OCI-LY3 (cell line): ENCODE results near the gene ORC4.

Source experiments
- H2AFZ ChIP-seq: fragments of 200-600, 300-600 bp; shearing (Covaris generic); 2 replicates; pipeline ENCODE4 v1.6.0; 2014; ENCODE audit warnings: antibody characterized with exemption, low read depth, low read length
- H3K27ac ChIP-seq: fragments of 200-600, 300-600 bp; sonication (generic); 2 replicates; pipeline ENCODE4 v1.5.1; 2014; ENCODE audit warnings: mild to moderate bottlenecking, low read length, moderate library complexity, mixed read lengths
- H3K27me3 ChIP-seq: fragments of 200-600, 300-600 bp; sonication (generic); 2 replicates; pipeline ENCODE4 v1.6.1; 2014; ENCODE audit warnings: low read depth, low read length, mixed read lengths
- H3K36me3 ChIP-seq: fragments of 200-600, 300-600 bp; sonication (generic); replicated peaks from 2 replicates; pipeline ENCODE3; 2014; ENCODE audit warnings: low read depth, low read length, mixed read lengths
- H3K4me1 ChIP-seq: fragments of 300-600, 200-600 bp; sonication (generic); 2 replicates; pipeline ENCODE4 v1.6.1; 2014; ENCODE audit warnings: low read length, mixed read lengths
- H3K4me2 ChIP-seq: fragments of 200-600, 300-600 bp; sonication (generic); 2 replicates; pipeline ENCODE4 v1.6.1; 2014; ENCODE audit warnings: low read length, mixed read lengths
- H3K4me3 ChIP-seq: fragments of 300-600, 200-600 bp; sonication (generic); 2 replicates; pipeline ENCODE4 v1.5.1; 2014; ENCODE audit warnings: antibody characterized with exemption, mild to moderate bottlenecking, low read length, moderate library complexity
- H3K79me2 ChIP-seq: fragments of 300-600, 200-600 bp; shearing (Covaris generic); 2 replicates; pipeline ENCODE4 v1.6.1; 2014; ENCODE audit warnings: mild to moderate bottlenecking, low read length, mixed read lengths
- H3K9ac ChIP-seq: fragments of 300-600, 200-600 bp; shearing (Covaris generic); 2 replicates; pipeline ENCODE4 v1.6.0; 2014; ENCODE audit warnings: mild to moderate bottlenecking, low read length, moderate library complexity
- H3K9me3 ChIP-seq: fragments of 200-600, 300-600 bp; shearing (Covaris generic); 2 replicates; pipeline ENCODE4 v1.6.1; 2014; ENCODE audit warnings: low read length, mixed read lengths; ENCODE audit not compliant: insufficient read depth
- H4K20me1 ChIP-seq: fragments of 200-600, 300-600 bp; sonication (generic); 2 replicates; pipeline ENCODE4 v1.6.1; 2016; ENCODE audit warnings: low read length, mixed read lengths; ENCODE audit not compliant: insufficient read depth
- CTCF ChIP-seq: fragments of 200-600, 300-600 bp; sonication (generic); IDR thresholded peaks from 2 replicates; pipeline ENCODE4 v1.5.1; 2014; ENCODE audit warnings: antibody characterized with exemption, low read length, low read depth
- EZH2phosphoT487 ChIP-seq: fragments of 200-600 bp; shearing (Covaris generic); IDR thresholded peaks from 2 replicates; pipeline ENCODE4 v1.6.1; 2018; ENCODE audit warnings: antibody characterized with exemption, mixed run types, low read depth

Gene ORC4

GRCh38 chr2:148026573-148026972 is 6.0 kb upstream of the ORC4 start:
- H3K27ac ChIP-seq: no peak overlapping the region

GRCh38 chr2:148023861-148024260 is 3.3 kb upstream of the ORC4 start:
- H3K27ac ChIP-seq: no peak overlapping the region
- H2AFZ ChIP-seq: no peak overlapping the region
- no peak overlapping the region for H3K9ac ChIP-seq
- H3K36me3 ChIP-seq: peaks cover 6% of the 10 kb centered on the region
- peak overlapping the region; percentile 87 for H3K4me2 ChIP-seq
- peaks cover 25% of the 10 kb centered on the region for H3K4me1 ChIP-seq
- H3K4me3 ChIP-seq: no peak overlapping the region
- no peaks in the 10 kb centered on the region for H3K9me3 ChIP-seq
- H3K27me3 ChIP-seq: no peaks in the 10 kb centered on the region
- TF ChIP-seq EZH2phosphoT487 (no peak), CTCF (no peak)
- peaks cover 72% of the 10 kb centered on the region for H3K79me2 ChIP-seq
- H4K20me1 ChIP-seq: no peaks in the 10 kb centered on the region; the same call in 1 of the 2 replicates

More at GRCh38 chr2:148026573-148026972, 6.0 kb upstream of the ORC4 start:
- Histone ChIP-seq H3K79me2 (peaks cover 50% of the 10 kb centered on the region), H3K9me3 (no peaks in the 10 kb centered on the region), H3K4me1 (peaks cover 29% of the 10 kb centered on the region), H3K4me2 (no peak overlapping the region), H3K27me3 (no peaks in the 10 kb centered on the region), H3K36me3 (peaks cover 6% of the 10 kb centered on the region), H3K4me3 (no peak overlapping the region), H4K20me1 (no peaks in the 10 kb centered on the region; the same call in 1 of the 2 replicates), H3K9ac (no peak overlapping the region), H2AFZ (no peak overlapping the region)
- TF ChIP-seq CTCF (no peak), EZH2phosphoT487 (no peak)

- Histone ChIP-seq H3K4me2 (peak overlapping the region; percentile 87), H3K4me3 (peak overlapping the region; percentile 95), H3K9ac (peak overlapping the region; percentile 86), H3K36me3 (peaks cover 6% of the 10 kb centered on the region), H3K27ac (no peak overlapping the region), H3K79me2 (peaks cover 82% of the 10 kb centered on the region), H3K9me3 (no peaks in the 10 kb centered on the region), H2AFZ (no peak overlapping the region), H3K4me1 (peaks cover 28% of the 10 kb centered on the region), H3K27me3 (no peaks in the 10 kb centered on the region), H4K20me1 (peaks cover 4% of the 10 kb centered on the region; the same call in 1 of the 2 replicates)
- TF ChIP-seq CTCF (no peak), EZH2phosphoT487 (no peak)
Measured at GRCh38 chr2:148022882-148023281, 2.3 kb upstream of the ORC4 start.

GRCh38 chr2:148022351-148022750 is 1.8 kb upstream of the ORC4 start:
- Histone ChIP-seq H3K79me2 (peaks cover 87% of the 10 kb centered on the region), H3K27ac (peak overlapping the region; percentile 77), H3K4me1 (peaks cover 28% of the 10 kb centered on the region), H2AFZ (no peak overlapping the region), H3K4me2 (peak overlapping the region; percentile 87), H3K4me3 (peak overlapping the region; percentile 95), H3K27me3 (no peaks in the 10 kb centered on the region), H3K9ac (peak overlapping the region; percentile 86), H4K20me1 (peaks cover 7% of the 10 kb centered on the region; the same call in 1 of the 2 replicates), H3K9me3 (no peaks in the 10 kb centered on the region), H3K36me3 (peaks cover 6% of the 10 kb centered on the region)
- no peak for TF ChIP-seq EZH2phosphoT487
- no peak for TF ChIP-seq CTCF
